Chondrocyte (in vitro differentiated cells): Measurements from ENCODE around the gene CELA2B. TPM values are rescaled to one million over a fixed set of nuclear protein-coding genes. Genes with fewer than 3 reads are reported as not detected.
"Not testable (repeated sequence)": the region's sequence is repeated elsewhere in the genome, so short reads cannot be mapped to it uniquely, and the experiment has no call there.

Source experiments
- DNase-seq: peaks from one replicate; pipeline ENCODE4 v3.0.0; 2021; ENCODE audit warnings: mixed read lengths, low spot score
- H3K27ac Mint-ChIP-seq: one replicate; pipeline ENCODE4 v1.8.0; 2021; ENCODE audit warnings: mild to moderate bottlenecking, moderate library complexity, mixed read lengths; ENCODE audit not compliant: unreplicated experiment
- H3K27me3 Mint-ChIP-seq: 2 replicates; pipeline ENCODE4 v1.8.0; 2021; ENCODE audit warnings: low read depth, mixed read lengths
- H3K36me3 Mint-ChIP-seq: 2 replicates; pipeline ENCODE4 v1.8.0; 2021; ENCODE audit warnings: low read depth, mixed read lengths
- H3K4me1 Mint-ChIP-seq: 2 replicates; pipeline ENCODE4 v1.8.0; 2021; ENCODE audit warnings: low read depth, mild to moderate bottlenecking, mixed read lengths
- H3K4me3 Mint-ChIP-seq: one replicate; pipeline ENCODE4 v1.8.0; 2021; ENCODE audit warnings: mild to moderate bottlenecking, moderate library complexity, mixed read lengths; ENCODE audit not compliant: unreplicated experiment
- H3K9me3 Mint-ChIP-seq: 2 replicates; pipeline ENCODE4 v1.8.0; 2021; ENCODE audit warnings: low read depth, mixed read lengths
- total RNA-seq: library from RNA; stranded (reverse); gene quantifications from 3 replicates; pipeline ENCODE4 v1.2.1, GENCODE V29; 2021
- TF ChIP-seq, protein P1 (sequence below): fragments of 200-600 bp; sonication (generic); IDR thresholded peaks from 2 replicates; pipeline ENCODE4 v1.5.0; 2021; ENCODE audit warnings: antibody characterized with exemption, mild to moderate bottlenecking, moderate library complexity

Gene CELA2B
- total RNA-seq, 1 donor from 2014 or later: not detected

DNA sequence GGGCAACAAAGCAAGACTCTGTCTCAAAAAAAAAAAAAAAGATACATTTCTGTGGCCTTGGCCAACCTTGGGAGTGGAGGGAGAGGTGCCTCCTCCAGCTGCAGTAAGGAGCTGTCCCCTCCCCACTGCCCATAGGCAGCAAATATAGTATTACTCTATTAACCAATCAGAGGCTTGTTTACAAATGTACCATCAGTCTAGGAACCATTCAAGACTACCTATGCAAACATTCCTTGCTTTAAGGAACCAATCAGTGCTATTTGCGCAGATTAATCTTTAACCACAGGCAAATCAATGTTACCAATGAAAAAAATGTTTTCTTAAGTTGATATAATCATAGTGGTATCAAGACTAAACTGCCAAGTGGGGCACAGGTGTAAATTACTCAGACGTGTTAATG, 18.3 kb upstream of the CELA2B start:
- H3K4me1 Mint-ChIP-seq: peaks cover 22% of the 10 kb centered on the region
- H3K4me3 Mint-ChIP-seq: no peak overlapping the region
- TF ChIP-seq, protein P1, sequence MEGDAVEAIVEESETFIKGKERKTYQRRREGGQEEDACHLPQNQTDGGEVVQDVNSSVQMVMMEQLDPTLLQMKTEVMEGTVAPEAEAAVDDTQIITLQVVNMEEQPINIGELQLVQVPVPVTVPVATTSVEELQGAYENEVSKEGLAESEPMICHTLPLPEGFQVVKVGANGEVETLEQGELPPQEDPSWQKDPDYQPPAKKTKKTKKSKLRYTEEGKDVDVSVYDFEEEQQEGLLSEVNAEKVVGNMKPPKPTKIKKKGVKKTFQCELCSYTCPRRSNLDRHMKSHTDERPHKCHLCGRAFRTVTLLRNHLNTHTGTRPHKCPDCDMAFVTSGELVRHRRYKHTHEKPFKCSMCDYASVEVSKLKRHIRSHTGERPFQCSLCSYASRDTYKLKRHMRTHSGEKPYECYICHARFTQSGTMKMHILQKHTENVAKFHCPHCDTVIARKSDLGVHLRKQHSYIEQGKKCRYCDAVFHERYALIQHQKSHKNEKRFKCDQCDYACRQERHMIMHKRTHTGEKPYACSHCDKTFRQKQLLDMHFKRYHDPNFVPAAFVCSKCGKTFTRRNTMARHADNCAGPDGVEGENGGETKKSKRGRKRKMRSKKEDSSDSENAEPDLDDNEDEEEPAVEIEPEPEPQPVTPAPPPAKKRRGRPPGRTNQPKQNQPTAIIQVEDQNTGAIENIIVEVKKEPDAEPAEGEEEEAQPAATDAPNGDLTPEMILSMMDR: no peak
- no peaks in the 10 kb centered on the region for H3K36me3 Mint-ChIP-seq
- H3K27ac Mint-ChIP-seq: no peak overlapping the region
- no peaks in the 10 kb centered on the region for H3K9me3 Mint-ChIP-seq
- no peaks in the 10 kb centered on the region for H3K27me3 Mint-ChIP-seq
- DNase-seq: no peak

DNA sequence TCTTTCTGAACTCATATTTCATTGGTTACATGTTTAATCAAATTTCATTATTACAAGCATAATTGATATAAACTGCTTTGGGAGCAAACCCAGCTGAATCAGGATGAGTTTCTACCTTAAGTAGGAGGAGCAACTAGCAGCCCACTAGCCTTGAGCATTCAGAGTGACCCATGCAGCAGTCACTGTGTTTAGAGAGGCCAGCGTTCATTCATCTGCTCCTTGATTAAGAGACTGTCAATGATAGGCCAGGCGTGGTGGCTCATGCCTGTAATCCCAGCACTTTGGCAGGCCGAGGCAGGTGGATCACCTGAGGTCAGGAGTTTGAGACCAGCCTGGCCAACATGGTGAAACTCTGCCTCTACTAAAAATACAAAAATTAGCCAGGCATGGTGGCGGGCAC, 17.5 kb upstream of the CELA2B start:
- not testable (repeated sequence) for H3K27ac Mint-ChIP-seq, H3K27me3 Mint-ChIP-seq, DNase-seq, H3K4me3 Mint-ChIP-seq, H3K9me3 Mint-ChIP-seq, H3K36me3 Mint-ChIP-seq
- peaks cover 22% of the 10 kb centered on the region for H3K4me1 Mint-ChIP-seq

DNA sequence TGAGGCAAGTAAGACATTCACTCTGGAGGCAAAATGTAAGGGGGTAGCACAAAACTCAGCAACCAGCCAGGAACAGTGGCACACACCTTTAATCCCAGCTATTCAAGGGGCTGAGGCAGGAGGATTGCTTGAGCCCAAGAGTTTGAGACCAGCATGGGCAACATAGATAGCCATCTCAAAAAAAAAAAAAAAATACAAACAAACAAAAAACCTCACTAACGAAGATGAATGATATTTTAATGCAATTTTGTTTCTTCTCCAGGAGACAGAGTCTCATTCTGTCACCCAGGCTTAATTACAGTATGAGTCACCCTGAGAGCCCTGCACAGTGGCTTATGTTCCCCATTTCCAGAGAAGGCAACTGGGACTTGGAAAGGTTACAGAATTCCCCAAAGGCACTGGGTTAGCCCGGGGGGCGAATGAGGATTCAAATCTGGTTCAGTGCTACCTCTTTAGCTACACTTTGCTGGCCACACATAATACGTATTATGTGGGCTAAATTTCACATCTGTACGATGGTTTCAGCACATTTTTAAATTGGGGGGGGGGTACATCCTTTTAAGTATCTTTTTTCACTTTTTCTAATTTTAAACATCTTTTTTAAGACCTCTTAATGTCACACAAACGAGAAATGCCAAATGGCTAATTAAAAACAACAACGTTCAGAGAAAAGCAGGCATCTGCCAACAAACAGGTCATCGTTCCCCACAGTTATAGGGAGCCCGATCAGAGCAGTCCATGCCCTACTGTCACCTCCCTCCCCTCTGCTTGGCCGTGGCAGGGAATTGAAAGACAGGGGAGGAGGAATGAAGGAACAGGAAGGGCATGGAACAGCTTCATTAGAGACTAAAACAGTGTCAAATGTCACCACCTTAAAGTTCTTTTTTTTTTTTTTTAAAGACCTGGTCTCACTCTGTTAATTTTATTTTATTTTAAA, 15.9 kb upstream of the CELA2B start:
- no peak overlapping the region for H3K4me3 Mint-ChIP-seq
- H3K27me3 Mint-ChIP-seq: no peaks in the 10 kb centered on the region
- no peaks in the 10 kb centered on the region for H3K9me3 Mint-ChIP-seq
- no peaks in the 10 kb centered on the region for H3K36me3 Mint-ChIP-seq
- DNase-seq: no peak
- H3K4me1 Mint-ChIP-seq: peaks cover 9% of the 10 kb centered on the region
- no peak overlapping the region for H3K27ac Mint-ChIP-seq
- TF ChIP-seq, protein P1: no peak

DNA sequence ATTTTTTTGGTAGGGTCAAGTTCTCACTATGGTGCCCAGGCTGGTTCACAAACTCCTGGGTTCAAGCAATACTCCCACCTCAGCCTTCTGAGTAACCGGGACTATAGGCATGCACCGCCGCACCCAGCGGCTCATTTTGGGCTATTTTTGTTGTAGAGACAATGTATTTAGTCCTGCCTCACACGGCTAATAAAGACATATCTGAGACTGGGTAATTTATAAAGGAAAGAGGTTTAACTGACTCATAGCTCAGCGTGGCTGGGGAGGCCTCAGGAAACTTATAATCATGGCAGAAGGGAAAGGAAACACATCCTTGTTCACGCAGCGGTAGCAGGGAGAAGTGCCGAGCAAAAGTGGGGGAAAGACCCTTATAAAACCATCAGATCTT, 15.2 kb upstream of the CELA2B start:
- DNase-seq: no peak
- Mint-ChIP-seq H3K4me1 (peaks cover 9% of the 10 kb centered on the region), H3K27ac (no peak overlapping the region), H3K27me3 (no peaks in the 10 kb centered on the region), H3K36me3 (no peaks in the 10 kb centered on the region), H3K9me3 (no peaks in the 10 kb centered on the region), H3K4me3 (no peak overlapping the region)
- TF ChIP-seq, protein P1: no peak

DNA sequence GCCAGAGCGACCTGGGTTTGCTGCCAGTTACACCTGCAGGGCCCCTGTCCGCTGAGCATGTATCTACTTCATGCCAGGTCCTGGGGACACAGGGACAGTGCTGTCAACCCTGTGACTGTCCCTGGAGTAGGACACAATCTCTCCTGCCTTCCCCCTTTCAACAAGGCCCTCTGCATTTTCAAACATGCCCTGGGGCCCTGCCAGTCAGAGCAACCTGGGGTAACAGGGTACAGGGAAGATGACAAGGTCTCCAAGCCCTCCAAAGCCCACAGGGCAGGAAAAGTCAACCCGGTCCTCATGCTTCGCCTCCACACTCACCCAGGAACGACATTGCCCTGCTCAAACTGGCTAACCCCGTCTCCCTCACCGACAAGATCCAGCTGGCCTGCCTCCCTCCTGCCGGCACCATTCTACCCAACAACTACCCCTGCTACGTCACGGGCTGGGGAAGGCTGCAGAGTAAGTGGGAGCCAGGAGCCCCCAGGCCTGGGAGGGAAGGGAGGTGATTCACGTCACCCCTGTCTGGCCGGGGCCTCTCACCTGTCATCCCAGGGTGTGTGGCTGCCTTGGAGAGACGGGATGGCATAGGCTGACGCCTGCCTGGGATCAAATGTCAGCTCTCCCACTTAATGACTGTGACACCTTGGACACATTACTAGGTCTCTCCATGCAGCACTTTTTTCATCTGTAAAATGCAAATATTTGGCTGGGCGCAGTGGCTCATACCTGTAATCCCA, 12.7 kb upstream of the CELA2B start:
- H3K36me3 Mint-ChIP-seq: not testable (repeated sequence)

DNA sequence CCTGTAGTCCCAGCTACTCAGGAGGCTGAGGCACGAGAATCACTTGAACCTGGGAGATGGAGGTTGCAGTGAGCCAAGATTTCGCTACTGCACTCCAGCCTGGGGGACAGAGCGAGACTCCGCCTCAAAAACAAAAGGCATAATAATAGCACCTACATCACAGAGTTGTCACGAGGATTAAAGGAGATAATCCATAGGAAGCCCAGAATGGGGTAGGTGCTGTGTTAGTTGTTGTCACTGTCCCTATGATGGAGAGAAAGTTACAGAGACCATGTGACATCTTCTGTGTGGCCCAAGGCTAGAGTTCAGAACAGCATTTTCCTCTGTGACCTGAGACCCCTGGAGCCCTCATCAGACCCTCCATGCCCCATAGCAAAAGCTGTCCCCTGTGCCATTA, 12.0 kb upstream of the CELA2B start:
- not testable (repeated sequence) for H3K9me3 Mint-ChIP-seq, H3K27ac Mint-ChIP-seq, H3K36me3 Mint-ChIP-seq, DNase-seq, H3K4me1 Mint-ChIP-seq, H3K4me3 Mint-ChIP-seq, H3K27me3 Mint-ChIP-seq

More for the DNA sequence above, 12.7 kb upstream of the CELA2B start:
- DNase-seq, H3K9me3 Mint-ChIP-seq, H3K27me3 Mint-ChIP-seq, H3K4me1 Mint-ChIP-seq, H3K4me3 Mint-ChIP-seq, H3K27ac Mint-ChIP-seq: not testable (repeated sequence)
